ENCODE data around the gene ITGB5.

ITGB5 gene

DNA sequence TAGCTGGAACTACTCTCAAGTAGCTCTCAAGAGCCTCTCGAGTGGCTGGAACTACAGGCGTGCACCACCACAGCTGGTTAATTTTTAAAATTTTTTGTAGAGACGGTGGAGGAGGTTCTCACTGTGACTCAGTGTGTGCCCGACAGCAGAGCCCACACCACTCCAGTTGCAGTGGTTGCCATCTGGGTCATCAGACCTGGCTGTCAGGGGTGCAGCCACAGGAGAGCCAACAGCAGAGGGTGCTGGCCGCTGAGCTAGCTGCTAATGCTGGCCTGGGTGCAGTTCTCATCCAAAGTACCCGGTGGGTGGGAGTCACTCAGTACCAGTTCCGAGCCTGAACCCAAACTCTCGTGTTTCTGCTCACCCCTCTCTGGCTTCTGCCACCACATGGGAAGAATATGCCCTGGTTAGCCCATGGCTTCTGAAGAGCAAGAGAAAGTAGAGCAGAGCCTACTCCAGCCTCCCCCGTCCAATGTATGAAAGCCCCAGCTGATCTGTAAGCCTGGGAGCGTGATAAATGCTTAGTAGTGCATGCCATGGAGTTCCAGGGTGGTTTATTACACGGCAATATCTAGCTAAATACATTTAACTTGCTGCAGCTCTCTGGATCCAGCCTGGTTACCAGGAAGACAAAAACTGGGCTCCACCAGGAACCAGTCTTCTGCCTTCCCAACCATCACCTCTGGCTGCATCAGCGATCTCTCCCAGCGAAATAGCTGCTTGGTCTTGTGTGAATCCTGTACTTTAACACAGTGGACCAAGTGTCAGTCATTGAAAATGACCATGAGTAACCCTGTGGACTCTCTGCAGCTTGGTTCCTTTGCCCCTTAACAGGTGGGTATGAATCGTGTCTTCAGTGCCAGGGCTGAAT lies 139.8 kb downstream of the ITGB5 start:
- no peak for DNase-seq

DNA sequence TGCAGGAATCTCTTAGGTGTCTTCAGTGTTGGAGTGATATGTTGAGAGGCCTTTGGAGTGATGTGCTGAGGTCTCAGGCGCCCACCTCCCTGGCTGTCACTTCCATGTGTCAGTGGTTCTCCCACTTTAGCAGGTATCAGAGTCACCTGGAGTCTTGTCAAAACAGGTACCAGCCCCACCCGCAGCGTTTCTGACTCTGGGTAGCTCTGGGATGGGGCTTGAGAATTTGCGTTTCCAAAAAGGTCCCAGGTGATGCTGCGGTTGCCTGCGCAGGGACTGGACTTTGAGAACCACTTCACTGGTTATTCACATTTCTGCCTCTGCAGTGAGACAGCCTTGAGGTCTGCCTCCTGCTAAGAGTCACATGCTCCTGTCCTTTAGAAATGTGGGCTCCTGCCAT lies 141.4 kb downstream of the ITGB5 start:
- DNase-seq: no peak

DNA sequence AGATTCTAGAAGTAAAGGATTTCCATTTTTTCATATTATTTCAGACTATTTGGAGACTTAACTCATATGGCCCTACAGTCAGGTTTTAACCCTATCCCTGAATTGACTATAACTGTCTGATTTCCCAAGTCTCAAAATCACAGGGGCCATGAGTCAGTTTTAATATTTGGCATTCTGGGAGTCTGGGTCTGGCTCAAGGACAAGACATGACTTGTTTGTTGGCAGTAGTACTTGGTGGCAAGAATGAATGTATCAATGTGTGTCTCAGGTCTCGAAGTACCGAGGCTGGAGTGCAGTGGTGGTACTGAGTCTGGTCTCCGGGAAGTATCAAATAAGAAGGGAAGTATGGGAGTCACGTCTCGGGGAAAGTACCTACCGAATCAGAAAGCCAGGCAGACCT lies 146.1 kb downstream of the ITGB5 start:
- no peak for DNase-seq

DNA sequence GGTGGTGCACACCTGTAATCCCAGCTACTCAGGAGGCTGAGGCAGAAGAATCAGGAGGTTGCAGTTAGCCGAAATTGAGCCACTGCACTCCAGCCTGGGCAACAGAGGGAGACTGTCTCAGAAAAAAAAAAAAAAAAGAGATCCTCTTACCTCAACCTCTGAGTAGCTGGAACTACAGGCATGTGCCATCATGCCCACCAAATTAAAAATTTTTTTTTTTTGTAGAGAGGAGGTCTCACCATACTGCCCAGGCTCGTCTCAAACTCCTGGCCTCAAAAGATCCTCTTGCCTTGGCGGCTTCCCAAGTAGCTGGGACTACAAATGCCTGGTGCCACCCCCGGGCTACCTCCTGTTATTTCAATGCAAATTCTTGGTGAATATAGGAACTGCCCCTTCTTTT lies 155.4 kb downstream of the ITGB5 start:
- no peak for DNase-seq

DNA sequence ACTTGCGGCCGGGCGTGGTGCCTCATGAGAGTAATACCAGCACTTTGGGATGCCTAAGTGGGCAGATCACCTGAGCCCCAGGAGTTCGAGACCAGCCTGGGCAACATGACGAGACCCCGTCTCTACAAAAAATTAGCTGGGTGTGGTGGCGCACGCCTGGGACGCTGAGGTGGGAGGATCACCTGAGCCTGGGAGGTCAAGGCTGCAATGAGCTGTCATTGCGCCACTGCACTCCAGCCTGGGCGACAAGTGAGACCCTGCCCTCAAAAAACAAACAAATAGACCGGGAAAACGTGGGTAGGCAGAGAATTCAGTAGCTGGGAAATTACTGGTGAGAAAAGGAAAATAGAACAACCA lies 156.2 kb downstream of the ITGB5 start:
- DNase-seq: no peak

DNA sequence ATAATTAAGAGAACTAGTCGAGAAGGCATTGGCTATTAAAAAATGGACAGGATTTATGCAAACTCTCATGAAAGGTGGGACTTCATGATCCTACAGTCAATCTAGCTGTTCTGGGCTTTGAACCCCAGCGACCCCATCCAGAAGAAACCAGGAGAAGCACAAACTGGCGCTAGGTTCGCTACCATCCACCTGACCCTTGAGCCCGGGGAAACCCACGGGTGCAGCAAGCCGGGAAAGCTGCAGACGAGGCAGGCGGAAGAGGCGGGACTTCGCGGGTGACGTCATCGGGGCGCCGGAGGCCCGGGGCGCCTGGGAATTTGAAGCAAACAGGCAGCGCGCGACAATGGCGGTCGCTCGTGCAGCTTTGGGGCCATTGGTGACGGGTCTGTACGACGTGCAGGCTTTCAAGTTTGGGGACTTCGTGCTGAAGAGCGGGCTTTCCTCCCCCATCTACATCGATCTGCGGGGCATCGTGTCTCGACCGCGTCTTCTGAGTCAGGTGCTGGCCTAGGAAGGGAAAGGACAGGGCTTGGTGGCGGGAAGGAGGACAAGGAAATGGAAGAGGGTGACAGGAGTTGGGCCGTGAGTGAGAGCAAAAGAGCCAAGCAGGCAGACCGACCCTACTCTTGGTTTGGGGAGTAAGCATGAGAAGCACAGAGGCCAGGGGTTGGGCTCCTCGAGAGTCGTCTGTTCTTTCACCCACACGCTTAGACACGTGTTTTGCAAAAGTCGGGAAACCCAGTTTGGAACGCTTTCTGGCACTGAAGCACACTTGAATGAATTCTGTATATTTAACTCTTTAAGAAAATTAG lies 156.8 kb downstream of the ITGB5 start, which contains the start of gene UMPS:
Gene UMPS, plus strand, starts transcription at position 324 of the 812 bp plus-strand sequence. Its CDS starts 20 bp downstream, at position 344.
- peak; percentile 36 to 80 for DNase-seq

DNA sequence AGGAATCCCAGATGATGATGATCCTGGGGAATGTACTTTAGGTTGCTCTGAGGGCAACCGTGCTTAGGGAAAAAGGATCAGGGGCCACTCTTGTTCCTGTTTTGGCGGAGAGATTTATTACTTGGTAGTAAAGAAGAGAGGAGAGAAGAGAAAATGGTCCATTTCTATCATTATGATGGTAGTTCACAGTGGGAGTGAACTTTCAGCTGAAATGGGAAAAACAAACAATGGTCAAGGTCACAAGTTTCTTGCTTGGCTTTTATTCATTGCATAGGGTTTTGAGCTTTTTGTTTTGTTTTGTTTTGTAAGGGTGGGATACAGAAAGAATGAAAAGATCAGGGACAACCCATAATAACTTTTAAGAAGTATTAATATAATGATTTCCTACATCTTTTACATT lies 164.6 kb downstream of the ITGB5 start:
- no peak for DNase-seq

DNA sequence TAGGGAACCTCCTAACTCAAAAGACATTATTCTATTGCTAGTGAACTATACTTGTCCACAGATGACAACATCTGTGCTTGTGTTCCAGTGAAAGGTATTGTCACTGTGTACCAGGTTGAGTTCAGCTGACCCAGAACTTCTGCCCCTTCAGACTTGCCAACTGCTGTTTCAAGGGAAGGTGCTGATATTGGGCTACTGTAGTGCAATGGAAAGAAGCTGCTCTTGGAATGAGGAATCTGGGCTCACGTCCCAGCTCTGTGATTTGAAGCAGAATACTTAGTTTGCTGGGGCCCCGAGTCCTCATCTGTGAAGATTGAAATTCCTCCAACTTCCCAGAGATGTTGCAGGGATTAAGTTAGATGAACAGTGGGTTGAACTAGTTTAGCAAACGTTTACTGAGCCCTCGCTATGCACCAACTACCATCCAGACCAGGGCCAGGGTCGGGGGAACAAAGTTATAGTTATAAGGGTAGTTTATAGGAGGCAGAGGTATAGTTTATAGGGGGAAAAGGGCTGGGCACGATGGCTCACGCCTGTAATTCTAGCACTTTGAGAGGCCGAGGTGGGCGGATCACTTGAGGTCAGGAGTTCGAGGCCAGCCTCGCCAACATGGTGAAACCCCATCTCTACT lies 172.8 kb downstream of the ITGB5 start:
- no peak for DNase-seq
